GM12878 (cell line): ENCODE measurements around the gene HSPB8. TPM values are rescaled to one million over a fixed set of nuclear protein-coding genes. Genes with fewer than 3 reads are reported as not detected.

Experiments
- ATAC-seq: fragments of 200-7000 bp; cut with Tn5 transposase; 3 replicates; pipeline ENCODE4 v1.9.1; 2020; ENCODE audit warnings: mild to moderate bottlenecking, moderate library complexity
- BruUV-seq: library from RNA; stranded (reverse); fragments of 400-500 nt; replicated peaks from 2 replicates; lab custom pipeline; 2021; lab: Mats Ljungman, UMichigan
- CTCF ChIA-PET: fragments of 300-600 bp; sonication (Branson Sonifier 250); formaldehyde crosslinking; extraction: SDS; loops from one replicate; lab custom pipeline; 2021; ENCODE audit warnings: inconsistent platforms; lab: Yijun Ruan, JAX
- POLR2A ChIA-PET: fragments of 350-600 bp; formaldehyde crosslinking; extraction: SDS; loops from one replicate; lab custom pipeline; 2021; ENCODE audit warnings: inconsistent platforms; lab: Charles Lee
- RAD21 ChIA-PET: fragments of 300-600 bp; sonication (Branson Sonifier 250); formaldehyde crosslinking; loops from one replicate; lab custom pipeline; 2023; ENCODE audit warnings: antibody characterized with exemption; ENCODE audit not compliant: unreplicated experiment; lab: Charles Lee
- SMC1A ChIA-PET: fragments of 300-600 bp; sonication (Branson Sonifier 250); formaldehyde crosslinking; loops from one replicate; lab custom pipeline; 2023; ENCODE audit not compliant: unreplicated experiment, uncharacterized antibody; lab: Charles Lee
- DNase-seq: peaks from one replicate; pipeline ENCODE4 v3.0.0-alpha.2; 2011; ENCODE audit warnings: low read depth, low spot score
- FAIRE-seq: peaks from 3 replicates; lab custom pipeline; 2011; peaks lifted over from hg19 to GRCh38; lab: Jason Lieb, UNC
- H2AFZ ChIP-seq: 2 replicates; pipeline ENCODE4 v1.6.0; 2011; ENCODE audit warnings: low read depth, low read length, control low read depth; ENCODE audit not compliant: control insufficient read depth
- H3K27ac ChIP-seq: 2 replicates; pipeline ENCODE4 v1.5.1; 2011; ENCODE audit warnings: control low read depth; ENCODE audit not compliant: control insufficient read depth, insufficient read depth
- H3K27me3 ChIP-seq, 2 experiments: replicated peaks in 1 of 2; 2 replicates each; pipeline versions ENCODE4 v1.6.0 to v1.6.1; 2011; ENCODE audit warnings: low read length in 1 of 2; ENCODE audit not compliant: control insufficient read depth in 2 of 2, insufficient read depth in 2 of 2
- H3K36me3 ChIP-seq, 2 experiments: 2 replicates each; pipeline ENCODE4 v1.5.1; 2011; ENCODE audit warnings: low read length in 1 of 2; ENCODE audit not compliant: control insufficient read depth in 2 of 2, insufficient read depth in 2 of 2
- H3K4me1 ChIP-seq: 2 replicates; pipeline ENCODE4 v1.6.1; 2011; ENCODE audit warnings: mild to moderate bottlenecking, low read length, moderate library complexity, mixed read lengths; ENCODE audit not compliant: control insufficient read depth, insufficient read depth
- H3K4me2 ChIP-seq: 2 replicates; pipeline ENCODE4 v1.6.0; 2011; ENCODE audit warnings: control low read depth; ENCODE audit not compliant: control insufficient read depth, insufficient read depth
- H3K4me3 ChIP-seq: fragments of 200-600 bp; sonication (generic); 2 replicates; pipeline ENCODE4 v1.5.1; 2016
- H3K79me2 ChIP-seq: 2 replicates; pipeline ENCODE4 v1.6.0; 2011; ENCODE audit warnings: low read length; ENCODE audit not compliant: control insufficient read depth, insufficient read depth
- H3K9ac ChIP-seq: 2 replicates; pipeline ENCODE4 v1.8.0; 2011; ENCODE audit warnings: low read length, control low read depth, mixed read lengths; ENCODE audit not compliant: control insufficient read depth, insufficient read depth
- H3K9me3 ChIP-seq: replicated peaks from 3 replicates; pipeline ENCODE4 v1.5.1; 2011; ENCODE audit warnings: mild to moderate bottlenecking, low read length; ENCODE audit not compliant: control insufficient read depth, insufficient read depth
- H4K20me1 ChIP-seq: 2 replicates; pipeline ENCODE4 v1.6.0; 2011; ENCODE audit not compliant: control insufficient read depth, insufficient read depth
- ASH2L ChIP-seq: fragments of 300-600, 200-600 bp; sonication (generic); IDR thresholded peaks from 2 replicates; pipeline ENCODE4 v1.6.1; 2017; ENCODE audit warnings: low read depth, mild to moderate bottlenecking, borderline replicate concordance
- ATF2 ChIP-seq: IDR thresholded peaks from 2 replicates; pipeline ENCODE4 v1.6.1; 2012; ENCODE audit warnings: low read length, inconsistent platforms
- BACH1 ChIP-seq: fragments of 450-650 bp; IDR thresholded peaks from 2 replicates; pipeline ENCODE4 v1.6.1; 2017; ENCODE audit warnings: mild to moderate bottlenecking, borderline replicate concordance
- CBX3 ChIP-seq: fragments of 200-600 bp; sonication (generic); IDR thresholded peaks from 2 replicates; pipeline ENCODE4 v1.6.1; 2016; ENCODE audit warnings: low read depth, borderline replicate concordance
- FOS ChIP-seq: IDR thresholded peaks from 3 replicates; pipeline ENCODE4 v1.6.1; 2011; ENCODE audit warnings: borderline replicate concordance; ENCODE audit not compliant: insufficient read length; ENCODE audit errors: extremely low read depth
- FOXK2 ChIP-seq: fragments of 450-650 bp; IDR thresholded peaks from 2 replicates; pipeline ENCODE4 v1.6.1; 2017; ENCODE audit warnings: mild to moderate bottlenecking, moderate library complexity
- GATAD2B ChIP-seq: fragments of 450-650 bp; conservative IDR thresholded peaks from 2 replicates; pipeline ENCODE4 v1.6.1; 2017; ENCODE audit warnings: low read depth, mild to moderate bottlenecking, moderate library complexity
- MTA2 ChIP-seq: fragments of 450-650 bp; IDR thresholded peaks from 2 replicates; pipeline ENCODE4 v1.6.1; 2016; ENCODE audit warnings: low read depth, mild to moderate bottlenecking, moderate library complexity
- MYB ChIP-seq: fragments of 150-350 bp; IDR thresholded peaks from 2 replicates; pipeline ENCODE4 v1.6.1; 2014; ENCODE audit warnings: mild to moderate bottlenecking, low read depth, low read length, borderline replicate concordance
- SMAD5 ChIP-seq: IDR thresholded peaks from 2 replicates; pipeline ENCODE4 v1.6.1; 2016; ENCODE audit warnings: antibody characterized with exemption, low read depth
- USF1 ChIP-seq: IDR thresholded peaks from 2 replicates; pipeline ENCODE4 v1.6.1; 2011; ENCODE audit warnings: borderline replicate concordance, low read depth, mild to moderate bottlenecking, moderate library complexity, mixed read lengths, low read length; ENCODE audit not compliant: insufficient read depth; ENCODE audit errors: extremely low read length
- YBX1 ChIP-seq: fragments of 450-650 bp; IDR thresholded peaks from 2 replicates; pipeline ENCODE4 v1.6.1; 2016; ENCODE audit warnings: antibody characterized with exemption
- ZNF592 ChIP-seq: fragments of 450-650 bp; IDR thresholded peaks from 2 replicates; pipeline ENCODE4 v1.6.1; 2017; ENCODE audit warnings: mild to moderate bottlenecking, moderate library complexity
- WGBS: methylation state at CpG from one replicate; pipeline ENCODE4 v1.1.6; 2016; ENCODE audit warnings: low lambda C conversion rate; ENCODE audit not compliant: insufficient replicate concordance, insufficient coverage; ENCODE audit errors: missing lambda C conversion rate; 5-methylcytosine and 5-hydroxymethylcytosine counted together
- in situ Hi-C: fragments of 300-500 bp; cut with MboI; formaldehyde crosslinking; loops from 9 replicates; pipeline ENCODE4 v1.14.3; 2018; ENCODE audit warnings: mixed read lengths
- intact Hi-C: fragments of 100-400 bp; cut with micrococcal nuclease; formaldehyde crosslinking; loops from one replicate; pipeline ENCODE4 v1.14.2; 2022; ENCODE audit not compliant: unreplicated experiment
- polyA plus RNA-seq, 11 experiments: library from polyadenylated mRNA; depleted of rRNA in 4 of 11; unstranded in 6 of 11; stranded (reverse) in 5 of 11; fragments of >200 nt; fragmentation: Nextera tagmentation in 4 of 11; fragmentation: Illumina TruSeq in 1 of 11; extraction: Ambion mirVana in 4 of 11; extraction: Trizol in 1 of 11; gene quantifications; 1 replicate in 1 of 11; 2 replicates in 10 of 11; pipeline versions ENCODE4 v1.2.1 to v1.2.3, GENCODE V29; 2011 to 2016; ENCODE audit warnings: inconsistent platforms in 2 of 11, missing spikeins in 2 of 11, low read depth in 1 of 11
- total RNA-seq, 4 experiments: library from RNA; depleted of rRNA in 3 of 4; stranded (reverse); fragments of >200 nt in 3 of 4; fragmentation: Illumina TruSeq in 1 of 4; extraction: Trizol in 1 of 4; gene quantifications; 2 replicates each; pipeline versions ENCODE4 v1.2.1 to v1.2.3, GENCODE V29; 2013 to 2021

HSPB8 gene
- total and polyA plus RNA-seq, 10 of the 15 experiments (the other 5 are each of a cell fraction or from before 2014, with no cell fraction given), result 0.10 TPM; not detected in 9

GRCh38 chr12:119208626-119209061 lies 29.9 kb downstream of the HSPB8 start (continued):
- no peak for TF ChIP-seq ZNF592
- no peak for TF ChIP-seq ATF2
- TF ChIP-seq CBX3, result no peak
- TF ChIP-seq GATAD2B, result no peak
- no peak for TF ChIP-seq FOXK2

- no peaks in the 10 kb centered on the region for H3K36me3 ChIP-seq
- H3K27ac ChIP-seq, result no peak overlapping the region
- RAD21 ChIA-PET, result no interaction called here
- no peaks in the 10 kb centered on the region for H3K79me2 ChIP-seq
- H3K4me3 ChIP-seq, result no peak overlapping the region
- in situ Hi-C loops (no loop called here), intact Hi-C loops (no loop called here)
- no peak for TF ChIP-seq YBX1
- TF ChIP-seq MTA2, result no peak
- TF ChIP-seq BACH1, result no peak
- no peak for TF ChIP-seq SMAD5
- TF ChIP-seq FOS, result no peak
- no peak for TF ChIP-seq USF1
- no peak for TF ChIP-seq ASH2L
- TF ChIP-seq MYB, result no peak
- 36% methylated on average over 13 of the region's 13 CpGs for WGBS
- POLR2A ChIA-PET, result interaction anchor here (0.5 kb wide), 1 partner anchor 1466 kb away, joined by 3 read pairs; no protein-coding TSS in a partner anchor
- CTCF ChIA-PET, result no interaction called here
- no peaks in the 10 kb centered on the region for H3K27me3 ChIP-seq
- ATAC-seq, result no peak
- no peak overlapping the region for H2AFZ ChIP-seq
- DNase-seq, result no peak
- BruUV-seq, result no TSS peak
- no peak overlapping the region for H3K9ac ChIP-seq
- SMC1A ChIA-PET, result no interaction called here
- H3K4me1 ChIP-seq, result no peaks in the 10 kb centered on the region
- FAIRE-seq, result no peak
- H4K20me1 ChIP-seq, result no peaks in the 10 kb centered on the region
- H3K9me3 ChIP-seq, result no peaks in the 10 kb centered on the region
- H3K4me2 ChIP-seq, result no peak overlapping the region
These were observed 33.2 kb downstream of the HSPB8 start for GRCh38 chr12:119211884-119212283.
